Inflammatory macrophage treated with lipopolysaccharide for 1 hour (primary cell): Measurements from ENCODE around the gene SCYL1.

ENCODE experiments used
- DNase-seq, 2 donors: peaks; one replicate each; pipeline ENCODE4 v3.0.0-alpha.2; 2020 to 2022

SCYL1 gene

DNA sequence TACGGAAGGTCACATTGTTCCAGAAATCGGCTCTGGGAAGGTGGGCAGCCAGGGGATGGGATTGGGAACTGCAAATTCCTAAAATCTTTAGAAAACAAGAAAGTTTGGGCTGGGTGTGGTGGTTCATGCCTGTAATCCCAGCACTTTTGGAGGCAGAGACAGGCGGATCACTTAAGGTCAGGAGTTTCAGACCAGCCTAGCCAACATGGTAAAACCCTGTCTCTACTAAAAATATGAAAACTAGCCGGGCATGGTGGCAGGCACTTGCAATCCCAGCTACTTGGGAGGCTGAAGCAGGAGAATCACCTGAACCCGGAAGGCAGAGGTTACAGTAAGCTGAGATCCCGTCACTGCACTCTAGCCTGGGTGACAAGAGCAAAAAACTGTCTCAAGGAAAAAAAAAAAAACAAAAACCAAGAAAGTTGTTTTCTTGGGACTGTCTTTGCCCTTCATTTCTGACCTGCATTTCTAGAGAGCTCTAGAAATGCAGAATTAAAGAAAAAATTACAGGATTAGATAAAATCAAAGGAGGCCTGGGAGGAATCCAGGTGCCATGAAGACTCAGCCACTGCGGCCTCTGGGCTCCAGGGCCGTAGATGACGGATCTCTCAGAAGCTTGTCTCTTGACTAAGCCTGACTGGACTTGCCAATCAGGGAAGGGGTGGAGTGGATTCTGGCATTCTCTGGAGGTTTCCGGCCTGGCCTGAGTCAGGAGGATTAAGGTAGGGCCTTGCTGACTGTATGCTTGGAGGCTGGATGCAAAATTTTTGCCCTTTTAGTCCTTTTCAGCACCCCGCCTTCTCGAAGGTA, 31.3 kb upstream of the SCYL1 start:
- DNase-seq: peak; percentile 39 to 52

- no peak for DNase-seq
These were observed 28.4 kb upstream of the SCYL1 start for GRCh38 chr11:65496304-65497140.

DNA sequence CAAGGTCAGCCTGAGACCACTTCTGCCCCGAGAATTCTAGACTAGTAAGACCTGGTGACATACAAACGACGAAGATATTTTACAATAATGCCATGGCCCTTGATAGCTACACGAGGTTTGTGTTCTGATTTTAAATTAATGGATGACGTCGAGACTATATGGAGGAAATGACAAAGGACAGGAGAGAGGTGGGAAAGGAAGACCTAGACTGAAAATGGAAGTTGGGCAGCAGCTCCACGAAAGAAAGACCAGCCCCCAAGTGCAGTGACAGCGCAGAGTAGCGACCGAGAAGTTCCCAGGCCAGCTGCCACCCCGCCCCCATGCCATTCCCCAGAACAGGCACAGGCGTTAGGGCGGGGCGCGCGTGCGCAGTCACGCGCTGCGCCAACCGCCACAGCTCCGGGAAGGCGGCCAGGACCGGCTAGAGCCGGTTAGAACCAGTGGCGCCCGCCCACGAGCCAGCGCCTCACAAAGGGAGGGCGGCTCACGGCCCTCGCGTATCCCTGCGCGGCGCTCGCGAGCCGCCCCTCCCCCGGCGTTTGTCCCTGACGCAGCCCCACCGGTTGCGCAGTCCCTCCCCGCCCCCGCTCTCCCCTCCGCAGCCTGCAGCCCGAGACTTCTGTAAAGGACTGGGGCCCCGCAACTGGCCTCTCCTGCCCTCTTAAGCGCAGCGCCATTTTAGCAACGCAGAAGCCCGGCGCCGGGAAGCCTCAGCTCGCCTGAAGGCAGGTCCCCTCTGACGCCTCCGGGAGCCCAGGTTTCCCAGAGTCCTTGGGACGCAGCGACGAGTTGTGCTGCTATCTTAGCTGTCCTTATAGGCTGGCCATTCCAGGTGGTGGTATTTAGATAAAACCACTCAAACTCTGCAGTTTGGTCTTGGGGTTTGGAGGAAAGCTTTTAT, 27.5 kb upstream of the SCYL1 start:
- DNase-seq: peak; percentile 99

DNA sequence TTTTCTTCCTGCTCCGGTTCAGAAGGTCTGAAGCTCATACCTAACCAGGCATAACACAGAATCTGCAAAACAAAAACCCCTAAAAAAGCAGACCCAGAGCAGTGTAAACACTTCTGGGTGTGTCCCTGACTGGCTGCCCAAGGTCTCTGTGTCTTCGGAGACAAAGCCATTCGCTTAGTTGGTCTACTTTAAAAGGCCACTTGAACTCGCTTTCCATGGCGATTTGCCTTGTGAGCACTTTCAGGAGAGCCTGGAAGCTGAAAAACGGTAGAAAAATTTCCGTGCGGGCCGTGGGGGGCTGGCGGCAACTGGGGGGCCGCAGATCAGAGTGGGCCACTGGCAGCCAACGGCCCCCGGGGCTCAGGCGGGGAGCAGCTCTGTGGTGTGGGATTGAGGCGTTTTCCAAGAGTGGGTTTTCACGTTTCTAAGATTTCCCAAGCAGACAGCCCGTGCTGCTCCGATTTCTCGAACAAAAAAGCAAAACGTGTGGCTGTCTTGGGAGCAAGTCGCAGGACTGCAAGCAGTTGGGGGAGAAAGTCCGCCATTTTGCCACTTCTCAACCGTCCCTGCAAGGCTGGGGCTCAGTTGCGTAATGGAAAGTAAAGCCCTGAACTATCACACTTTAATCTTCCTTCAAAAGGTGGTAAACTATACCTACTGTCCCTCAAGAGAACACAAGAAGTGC, 26.7 kb upstream of the SCYL1 start:
- DNase-seq: peak; percentile 66 to 85

GRCh38 chr11:65498727-65498976, 26.2 kb upstream of the SCYL1 start:
- DNase-seq: no peak

DNA sequence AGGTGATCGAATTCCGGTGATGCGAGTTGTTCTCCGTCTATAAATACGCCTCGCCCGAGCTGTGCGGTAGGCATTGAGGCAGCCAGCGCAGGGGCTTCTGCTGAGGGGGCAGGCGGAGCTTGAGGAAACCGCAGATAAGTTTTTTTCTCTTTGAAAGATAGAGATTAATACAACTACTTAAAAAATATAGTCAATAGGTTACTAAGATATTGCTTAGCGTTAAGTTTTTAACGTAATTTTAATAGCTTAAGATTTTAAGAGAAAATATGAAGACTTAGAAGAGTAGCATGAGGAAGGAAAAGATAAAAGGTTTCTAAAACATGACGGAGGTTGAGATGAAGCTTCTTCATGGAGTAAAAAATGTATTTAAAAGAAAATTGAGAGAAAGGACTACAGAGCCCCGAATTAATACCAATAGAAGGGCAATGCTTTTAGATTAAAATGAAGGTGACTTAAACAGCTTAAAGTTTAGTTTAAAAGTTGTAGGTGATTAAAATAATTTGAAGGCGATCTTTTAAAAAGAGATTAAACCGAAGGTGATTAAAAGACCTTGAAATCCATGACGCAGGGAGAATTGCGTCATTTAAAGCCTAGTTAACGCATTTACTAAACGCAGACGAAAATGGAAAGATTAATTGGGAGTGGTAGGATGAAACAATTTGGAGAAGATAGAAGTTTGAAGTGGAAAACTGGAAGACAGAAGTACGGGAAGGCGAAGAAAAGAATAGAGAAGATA, 25.7 kb upstream of the SCYL1 start, which contains the start of gene MALAT1:
Gene MALAT1 (plus strand): TSS at position 69 of the 736 bp plus-strand sequence.
- DNase-seq: peak; percentile 87 to 99

- DNase-seq: peak; percentile 24 to 49
These were observed 25.0 kb upstream of the SCYL1 start for GRCh38 chr11:65499713-65500386.

DNA sequence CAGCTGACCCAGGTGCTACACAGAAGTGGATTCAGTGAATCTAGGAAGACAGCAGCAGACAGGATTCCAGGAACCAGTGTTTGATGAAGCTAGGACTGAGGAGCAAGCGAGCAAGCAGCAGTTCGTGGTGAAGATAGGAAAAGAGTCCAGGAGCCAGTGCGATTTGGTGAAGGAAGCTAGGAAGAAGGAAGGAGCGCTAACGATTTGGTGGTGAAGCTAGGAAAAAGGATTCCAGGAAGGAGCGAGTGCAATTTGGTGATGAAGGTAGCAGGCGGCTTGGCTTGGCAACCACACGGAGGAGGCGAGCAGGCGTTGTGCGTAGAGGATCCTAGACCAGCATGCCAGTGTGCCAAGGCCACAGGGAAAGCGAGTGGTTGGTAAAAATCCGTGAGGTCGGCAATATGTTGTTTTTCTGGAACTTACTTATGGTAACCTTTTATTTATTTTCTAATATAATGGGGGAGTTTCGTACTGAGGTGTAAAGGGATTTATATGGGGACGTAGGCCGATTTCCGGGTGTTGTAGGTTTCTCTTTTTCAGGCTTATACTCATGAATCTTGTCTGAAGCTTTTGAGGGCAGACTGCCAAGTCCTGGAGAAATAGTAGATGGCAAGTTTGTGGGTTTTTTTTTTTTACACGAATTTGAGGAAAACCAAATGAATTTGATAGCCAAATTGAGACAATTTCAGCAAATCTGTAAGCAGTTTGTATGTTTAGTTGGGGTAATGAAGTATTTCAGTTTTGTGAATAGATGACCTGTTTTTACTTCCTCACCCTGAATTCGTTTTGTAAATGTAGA, 24.3 kb upstream of the SCYL1 start:
- peak; percentile 51 to 57 for DNase-seq

GRCh38 chr11:65501186-65501471, 23.8 kb upstream of the SCYL1 start:
- DNase-seq: peak; percentile 37 to 42

DNA sequence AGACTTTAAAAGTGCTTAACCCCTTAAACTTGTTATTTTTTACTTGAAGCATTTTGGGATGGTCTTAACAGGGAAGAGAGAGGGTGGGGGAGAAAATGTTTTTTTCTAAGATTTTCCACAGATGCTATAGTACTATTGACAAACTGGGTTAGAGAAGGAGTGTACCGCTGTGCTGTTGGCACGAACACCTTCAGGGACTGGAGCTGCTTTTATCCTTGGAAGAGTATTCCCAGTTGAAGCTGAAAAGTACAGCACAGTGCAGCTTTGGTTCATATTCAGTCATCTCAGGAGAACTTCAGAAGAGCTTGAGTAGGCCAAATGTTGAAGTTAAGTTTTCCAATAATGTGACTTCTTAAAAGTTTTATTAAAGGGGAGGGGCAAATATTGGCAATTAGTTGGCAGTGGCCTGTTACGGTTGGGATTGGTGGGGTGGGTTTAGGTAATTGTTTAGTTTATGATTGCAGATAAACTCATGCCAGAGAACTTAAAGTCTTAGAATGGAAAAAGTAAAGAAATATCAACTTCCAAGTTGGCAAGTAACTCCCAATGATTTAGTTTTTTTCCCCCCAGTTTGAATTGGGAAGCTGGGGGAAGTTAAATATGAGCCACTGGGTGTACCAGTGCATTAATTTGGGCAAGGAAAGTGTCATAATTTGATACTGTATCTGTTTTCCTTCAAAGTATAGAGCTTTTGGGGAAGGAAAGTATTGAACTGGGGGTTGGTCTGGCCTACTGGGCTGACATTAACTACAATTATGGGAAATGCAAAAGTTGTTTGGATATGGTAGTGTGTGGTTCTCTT, 23.2 kb upstream of the SCYL1 start:
- DNase-seq: peak; percentile 33 to 45

GRCh38 chr11:65502274-65502554, 22.7 kb upstream of the SCYL1 start:
- DNase-seq: peak in 1 of 2 donors; percentile 11

DNA sequence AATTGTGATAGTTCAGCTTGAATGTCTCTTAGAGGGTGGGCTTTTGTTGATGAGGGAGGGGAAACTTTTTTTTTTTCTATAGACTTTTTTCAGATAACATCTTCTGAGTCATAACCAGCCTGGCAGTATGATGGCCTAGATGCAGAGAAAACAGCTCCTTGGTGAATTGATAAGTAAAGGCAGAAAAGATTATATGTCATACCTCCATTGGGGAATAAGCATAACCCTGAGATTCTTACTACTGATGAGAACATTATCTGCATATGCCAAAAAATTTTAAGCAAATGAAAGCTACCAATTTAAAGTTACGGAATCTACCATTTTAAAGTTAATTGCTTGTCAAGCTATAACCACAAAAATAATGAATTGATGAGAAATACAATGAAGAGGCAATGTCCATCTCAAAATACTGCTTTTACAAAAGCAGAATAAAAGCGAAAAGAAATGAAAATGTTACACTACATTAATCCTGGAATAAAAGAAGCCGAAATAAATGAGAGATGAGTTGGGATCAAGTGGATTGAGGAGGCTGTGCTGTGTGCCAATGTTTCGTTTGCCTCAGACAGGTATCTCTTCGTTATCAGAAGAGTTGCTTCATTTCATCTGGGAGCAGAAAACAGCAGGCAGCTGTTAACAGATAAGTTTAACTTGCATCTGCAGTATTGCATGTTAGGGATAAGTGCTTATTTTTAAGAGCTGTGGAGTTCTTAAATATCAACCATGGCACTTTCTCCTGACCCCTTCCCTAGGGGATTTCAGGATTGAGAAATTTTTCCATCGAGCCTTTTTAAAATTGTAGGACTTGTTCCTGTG, 22.1 kb upstream of the SCYL1 start:
- DNase-seq: peak; percentile 33 to 43

DNA sequence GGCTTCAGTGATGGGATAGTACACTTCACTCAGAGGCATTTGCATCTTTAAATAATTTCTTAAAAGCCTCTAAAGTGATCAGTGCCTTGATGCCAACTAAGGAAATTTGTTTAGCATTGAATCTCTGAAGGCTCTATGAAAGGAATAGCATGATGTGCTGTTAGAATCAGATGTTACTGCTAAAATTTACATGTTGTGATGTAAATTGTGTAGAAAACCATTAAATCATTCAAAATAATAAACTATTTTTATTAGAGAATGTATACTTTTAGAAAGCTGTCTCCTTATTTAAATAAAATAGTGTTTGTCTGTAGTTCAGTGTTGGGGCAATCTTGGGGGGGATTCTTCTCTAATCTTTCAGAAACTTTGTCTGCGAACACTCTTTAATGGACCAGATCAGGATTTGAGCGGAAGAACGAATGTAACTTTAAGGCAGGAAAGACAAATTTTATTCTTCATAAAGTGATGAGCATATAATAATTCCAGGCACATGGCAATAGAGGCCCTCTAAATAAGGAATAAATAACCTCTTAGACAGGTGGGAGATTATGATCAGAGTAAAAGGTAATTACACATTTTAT, 21.4 kb upstream of the SCYL1 start:
- peak; percentile 9 to 19 for DNase-seq

DNA sequence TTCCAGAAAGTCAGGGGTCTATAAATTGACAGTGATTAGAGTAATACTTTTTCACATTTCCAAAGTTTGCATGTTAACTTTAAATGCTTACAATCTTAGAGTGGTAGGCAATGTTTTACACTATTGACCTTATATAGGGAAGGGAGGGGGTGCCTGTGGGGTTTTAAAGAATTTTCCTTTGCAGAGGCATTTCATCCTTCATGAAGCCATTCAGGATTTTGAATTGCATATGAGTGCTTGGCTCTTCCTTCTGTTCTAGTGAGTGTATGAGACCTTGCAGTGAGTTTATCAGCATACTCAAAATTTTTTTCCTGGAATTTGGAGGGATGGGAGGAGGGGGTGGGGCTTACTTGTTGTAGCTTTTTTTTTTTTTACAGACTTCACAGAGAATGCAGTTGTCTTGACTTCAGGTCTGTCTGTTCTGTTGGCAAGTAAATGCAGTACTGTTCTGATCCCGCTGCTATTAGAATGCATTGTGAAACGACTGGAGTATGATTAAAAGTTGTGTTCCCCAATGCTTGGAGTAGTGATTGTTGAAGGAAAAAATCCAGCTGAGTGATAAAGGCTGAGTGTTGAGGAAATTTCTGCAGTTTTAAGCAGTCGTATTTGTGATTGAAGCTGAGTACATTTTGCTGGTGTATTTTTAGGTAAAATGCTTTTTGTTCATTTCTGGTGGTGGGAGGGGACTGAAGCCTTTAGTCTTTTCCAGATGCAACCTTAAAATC, 20.8 kb upstream of the SCYL1 start:
- peak; percentile 25 to 41 for DNase-seq

- DNase-seq: peak; percentile 12 to 16
These were observed 20.0 kb upstream of the SCYL1 start for GRCh38 chr11:65504674-65505465.

DNA sequence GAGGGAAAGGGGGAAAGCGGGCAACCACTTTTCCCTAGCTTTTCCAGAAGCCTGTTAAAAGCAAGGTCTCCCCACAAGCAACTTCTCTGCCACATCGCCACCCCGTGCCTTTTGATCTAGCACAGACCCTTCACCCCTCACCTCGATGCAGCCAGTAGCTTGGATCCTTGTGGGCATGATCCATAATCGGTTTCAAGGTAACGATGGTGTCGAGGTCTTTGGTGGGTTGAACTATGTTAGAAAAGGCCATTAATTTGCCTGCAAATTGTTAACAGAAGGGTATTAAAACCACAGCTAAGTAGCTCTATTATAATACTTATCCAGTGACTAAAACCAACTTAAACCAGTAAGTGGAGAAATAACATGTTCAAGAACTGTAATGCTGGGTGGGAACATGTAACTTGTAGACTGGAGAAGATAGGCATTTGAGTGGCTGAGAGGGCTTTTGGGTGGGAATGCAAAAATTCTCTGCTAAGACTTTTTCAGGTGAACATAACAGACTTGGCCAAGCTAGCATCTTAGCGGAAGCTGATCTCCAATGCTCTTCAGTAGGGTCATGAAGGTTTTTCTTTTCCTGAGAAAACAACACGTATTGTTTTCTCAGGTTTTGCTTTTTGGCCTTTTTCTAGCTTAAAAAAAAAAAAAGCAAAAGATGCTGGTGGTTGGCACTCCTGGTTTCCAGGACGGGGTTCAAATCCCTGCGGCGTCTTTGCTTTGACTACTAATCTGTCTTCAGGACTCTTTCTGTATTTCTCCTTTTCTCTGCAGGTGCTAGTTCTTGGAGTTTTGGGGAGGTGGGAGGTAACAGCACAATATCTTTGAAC, 19.2 kb upstream of the SCYL1 start:
- DNase-seq: peak; percentile 11 to 19
